GM23248 (cell line): Measurements from ENCODE around the gene GNAS-AS1. TPM values are rescaled to one million over a fixed set of nuclear protein-coding genes. Genes with fewer than 3 reads are reported as not detected.

Experiments used
- DNase-seq: peaks from one replicate; pipeline ENCODE4 v3.0.0-alpha.2; 2015
- H2AFZ ChIP-seq: fragments of 200-600 bp; sonication (generic); 2 replicates; pipeline ENCODE4 v1.6.1; 2016; ENCODE audit warnings: antibody characterized with exemption
- H3F3A ChIP-seq: fragments of 200-600 bp; sonication (generic); 2 replicates; pipeline ENCODE4 v1.6.1; 2016; ENCODE audit warnings: mild to moderate bottlenecking, antibody characterized with exemption, mixed run types; ENCODE audit not compliant: insufficient read depth
- H3K27ac ChIP-seq: fragments of 200-600 bp; sonication (generic); 2 replicates; pipeline ENCODE4 v1.5.1; 2016; ENCODE audit warnings: mild to moderate bottlenecking
- H3K27me3 ChIP-seq: fragments of 200-600 bp; sonication (generic); replicated peaks from 2 replicates; pipeline ENCODE4 v1.6.1; 2016; ENCODE audit warnings: mild to moderate bottlenecking; ENCODE audit not compliant: insufficient read depth
- H3K36me3 ChIP-seq: fragments of 200-600 bp; sonication (generic); 2 replicates; pipeline ENCODE4 v1.6.1; 2016; ENCODE audit warnings: low read depth, mild to moderate bottlenecking
- H3K4me1 ChIP-seq: fragments of 200-600 bp; sonication (generic); 2 replicates; pipeline ENCODE4 v1.6.1; 2016; ENCODE audit warnings: mild to moderate bottlenecking; ENCODE audit not compliant: insufficient read depth
- H3K4me2 ChIP-seq: fragments of 200-600 bp; sonication (generic); one replicate; pipeline ENCODE4 v1.6.1; 2016; ENCODE audit warnings: mild to moderate bottlenecking; ENCODE audit not compliant: unreplicated experiment
- H3K4me3 ChIP-seq: fragments of 200-600 bp; sonication (generic); 2 replicates; pipeline ENCODE4 v1.5.1; 2016; ENCODE audit warnings: mild to moderate bottlenecking
- H3K79me2 ChIP-seq: fragments of 200-600 bp; sonication (generic); 2 replicates; pipeline ENCODE4 v1.6.1; 2016; ENCODE audit warnings: mild to moderate bottlenecking; ENCODE audit not compliant: insufficient read depth
- H3K9ac ChIP-seq: fragments of 200-600 bp; sonication (generic); 2 replicates; pipeline ENCODE4 v1.6.1; 2016; ENCODE audit warnings: mild to moderate bottlenecking
- H3K9me2 ChIP-seq: fragments of 200-600 bp; sonication (generic); 2 replicates; pipeline ENCODE4 v1.6.1; 2016; ENCODE audit warnings: mixed run types, mild to moderate bottlenecking, moderate library complexity; ENCODE audit not compliant: insufficient read depth
- H3K9me3 ChIP-seq: fragments of 200-600 bp; sonication (generic); one replicate; pipeline ENCODE4 v1.6.1; 2017; ENCODE audit warnings: low read depth
- H4K20me1 ChIP-seq: fragments of 200-600 bp; sonication (generic); 2 replicates; pipeline ENCODE4 v1.6.0; 2016; ENCODE audit not compliant: insufficient read depth
- EZH2 ChIP-seq: fragments of 200-600 bp; sonication (generic); IDR thresholded peaks from 2 replicates; pipeline ENCODE4 v1.6.1; 2018; ENCODE audit warnings: antibody characterized with exemption, mild to moderate bottlenecking; ENCODE audit not compliant: insufficient read depth, poor library complexity, severe bottlenecking
- EZH2phosphoT487 ChIP-seq: fragments of 200-600 bp; sonication (generic); IDR thresholded peaks from 2 replicates; pipeline ENCODE4 v1.6.1; 2018; ENCODE audit warnings: antibody characterized with exemption, moderate library complexity, mild to moderate bottlenecking, low read depth; ENCODE audit not compliant: insufficient read depth
- WGBS, 2 experiments: methylation state at CpG; one replicate each; pipeline ENCODE4 v1.1.6; 2015 to 2017; ENCODE audit warnings: low lambda C conversion rate in 2 of 2, low coverage in 1 of 2; ENCODE audit errors: missing lambda C conversion rate in 2 of 2; 5-methylcytosine and 5-hydroxymethylcytosine counted together
- in situ Hi-C: fragments of 300-500 bp; cut with MboI; formaldehyde crosslinking; loops from 2 replicates; pipeline ENCODE4 v1.15.0; 2020
- polyA plus RNA-seq: library from polyadenylated mRNA; unstranded; fragments of >200 nt; fragmentation: Nextera tagmentation; extraction: Ambion mirVana; gene quantifications from 2 replicates; pipeline ENCODE4 v1.2.1, GENCODE V29; 2016
- total RNA-seq: library from RNA; depleted of rRNA; stranded (reverse); fragments of >200 nt; shearing (Covaris generic); gene quantifications from 2 replicates; pipeline ENCODE4 v1.2.3, GENCODE V29; 2014; rRNA removed

Gene GNAS-AS1
- total RNA-seq (0.25 and 0.97 TPM in 2 replicates), polyA plus RNA-seq (0.77 and 1.0 TPM in 2 replicates)

GRCh38 chr20:58850693-58851174 is at the start of gene GNAS-AS1:
Gene GNAS-AS1, minus strand, starts transcription at chr20:58850902.
- no peak for TF ChIP-seq EZH2
- TF ChIP-seq EZH2phosphoT487: no peak
- peak within 1 kb of the TSS; percentile 94 for H2AFZ ChIP-seq

GRCh38 chr20:58900397-58900796 is 49.7 kb upstream of the GNAS-AS1 start:
- Histone ChIP-seq H3K9me3 (no peaks in the 10 kb centered on the region), H3K36me3 (peaks cover 35% of the 10 kb centered on the region), H3K79me2 (peaks cover 100% of the 10 kb centered on the region), H3K27ac (peak overlapping the region; percentile 14; the same call in 1 of the 2 replicates), H3K4me1 (peaks cover 32% of the 10 kb centered on the region), H3K27me3 (no peaks in the 10 kb centered on the region), H3K9me2 (no peaks in the 10 kb centered on the region), H3F3A (peaks cover 38% of the 10 kb centered on the region), H2AFZ (no peak overlapping the region), H4K20me1 (peaks cover 17% of the 10 kb centered on the region; the same call in 1 of the 2 replicates), H3K4me2 (no peak overlapping the region), H3K4me3 (no peak overlapping the region), H3K9ac (no peak overlapping the region)
- TF ChIP-seq EZH2phosphoT487 (no peak), EZH2 (no peak)
- WGBS, 2 experiments: 74 to 75% methylated on average over 7 of the region's 7 CpGs
- in situ Hi-C loops: no loop called here
- DNase-seq: peak; percentile 35

More at GRCh38 chr20:58850693-58851174, at the start of gene GNAS-AS1:
- Histone ChIP-seq H3K9ac (peak within 1 kb of the TSS; percentile 75), H3F3A (no peaks in the 10 kb centered on the region), H3K4me2 (peak within 1 kb of the TSS; percentile 76), H3K36me3 (no peaks in the 10 kb centered on the region), H4K20me1 (no peaks in the 10 kb centered on the region), H3K9me2 (no peaks in the 10 kb centered on the region), H3K4me1 (peaks cover 3% of the 10 kb centered on the region; the same call in 1 of the 2 replicates), H3K4me3 (peak within 1 kb of the TSS; percentile 82), H3K79me2 (peaks cover 22% of the 10 kb centered on the region), H3K9me3 (no peaks in the 10 kb centered on the region), H3K27me3 (no peaks in the 10 kb centered on the region), H3K27ac (no peak within 1 kb of the TSS)
- DNase-seq: peak; percentile 82
- WGBS, 2 experiments: 54 to 64% methylated on average over 23 to 25 of the region's 25 CpGs
- in situ Hi-C loops: loop anchor here (25.0 kb wide), 1 partner anchor 612 kb away; no protein-coding TSS in a partner anchor

DNA sequence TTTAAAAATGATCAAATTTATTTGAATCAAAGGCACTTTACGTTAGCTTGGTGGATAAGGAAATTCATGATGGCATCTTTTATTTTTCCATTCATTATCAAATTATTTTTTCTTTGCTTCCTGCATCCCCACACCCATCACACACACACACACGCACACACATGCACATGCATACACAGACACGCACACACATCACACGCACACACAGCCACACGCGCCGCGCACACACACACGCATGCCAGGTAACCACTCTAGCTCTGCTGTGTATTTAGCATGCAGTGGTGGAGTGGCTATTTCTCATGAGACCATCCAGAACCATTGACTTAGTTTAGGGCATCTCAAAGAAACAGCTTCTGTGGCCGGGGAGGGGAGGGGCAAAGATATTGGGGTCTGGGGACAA is 48.8 kb upstream of the GNAS-AS1 start:
- peaks cover 41% of the 10 kb centered on the region for H3K4me1 ChIP-seq

GRCh38 chr20:58898629-58899408 is 48.1 kb upstream of the GNAS-AS1 start:
- Histone ChIP-seq H3K4me2 (no peak overlapping the region), H4K20me1 (peaks cover 23% of the 10 kb centered on the region; the same call in 1 of the 2 replicates), H3K9me2 (no peaks in the 10 kb centered on the region), H2AFZ (no peak overlapping the region), H3K27me3 (no peaks in the 10 kb centered on the region), H3K9ac (no peak overlapping the region; the same call in 1 of the 2 replicates), H3K36me3 (peaks cover 19% of the 10 kb centered on the region), H3K27ac (no peak overlapping the region), H3F3A (peaks cover 32% of the 10 kb centered on the region), H3K9me3 (no peaks in the 10 kb centered on the region), H3K4me3 (no peak overlapping the region), H3K4me1 (peaks cover 48% of the 10 kb centered on the region), H3K79me2 (peaks cover 100% of the 10 kb centered on the region)
- no peak for TF ChIP-seq EZH2phosphoT487
- no peak for TF ChIP-seq EZH2
- 61 to 62% methylated on average over 15 of the region's 15 CpGs for WGBS, 2 experiments
- in situ Hi-C loops: no loop called here
- DNase-seq: no peak

More for the DNA sequence above, 48.8 kb upstream of the GNAS-AS1 start:
- 87 to 88% methylated on average over 10 of the region's 10 CpGs for WGBS, 2 experiments
- Histone ChIP-seq H2AFZ (no peak overlapping the region), H3K36me3 (peaks cover 26% of the 10 kb centered on the region), H3K79me2 (peaks cover 100% of the 10 kb centered on the region), H3F3A (peaks cover 29% of the 10 kb centered on the region), H3K27me3 (no peaks in the 10 kb centered on the region), H3K4me3 (no peak overlapping the region), H3K27ac (no peak overlapping the region), H4K20me1 (peaks cover 17% of the 10 kb centered on the region; the same call in 1 of the 2 replicates), H3K9ac (no peak overlapping the region), H3K4me2 (no peak overlapping the region), H3K9me3 (no peaks in the 10 kb centered on the region), H3K9me2 (no peaks in the 10 kb centered on the region)
- TF ChIP-seq EZH2 (no peak), EZH2phosphoT487 (no peak)
- in situ Hi-C loops: no loop called here
- DNase-seq: no peak
